IMR-90 (cell line): ENCODE results near the gene MAP2. TPM values are rescaled to one million over a fixed set of nuclear protein-coding genes. Genes with fewer than 3 reads are reported as not detected.

Experiments
- ATAC-seq: fragments of 200-7000 bp; cut with Tn5 transposase; 2 replicates; pipeline ENCODE4 v1.9.1; 2020; ENCODE audit warnings: low read depth, mild to moderate bottlenecking, moderate library complexity
- BruUV-seq: library from RNA; stranded (reverse); fragments of 400-500 nt; replicated peaks from 2 replicates; lab custom pipeline; 2021; lab: Mats Ljungman, UMichigan
- CTCF ChIA-PET: fragments of 300-600 bp; formaldehyde crosslinking; extraction: SDS; loops from one replicate; lab custom pipeline; 2021; ENCODE audit warnings: antibody characterized with exemption; lab: Yijun Ruan, JAX
- POLR2A ChIA-PET: fragments of 300-600 bp; sonication (Branson Sonifier 250); formaldehyde crosslinking; loops from one replicate; lab custom pipeline; 2022; ENCODE audit warnings: antibody characterized with exemption; ENCODE audit not compliant: unreplicated experiment; lab: Charles Lee
- DNase-seq: peaks from one replicate; pipeline ENCODE4 v3.0.0; 2013
- H2AFZ ChIP-seq: replicated peaks from 2 replicates; pipeline ENCODE3; 2013; ENCODE audit warnings: low read length, mild to moderate bottlenecking; ENCODE audit not compliant: poor library complexity
- H2AK5ac ChIP-seq: 2 replicates; pipeline ENCODE4 v1.6.1; 2013; ENCODE audit warnings: low read depth, low read length, inconsistent platforms
- H2AK9ac ChIP-seq: replicated peaks from 2 replicates; pipeline ENCODE3; 2013; ENCODE audit warnings: mild to moderate bottlenecking, low read depth, low read length, moderate library complexity; ENCODE audit not compliant: poor library complexity
- H2BK120ac ChIP-seq: 2 replicates; pipeline ENCODE4 v1.6.1; 2013; ENCODE audit warnings: low read depth, low read length, inconsistent platforms
- H2BK15ac ChIP-seq: 3 replicates; pipeline ENCODE4 v1.6.1; 2013; ENCODE audit warnings: low read depth, low read length, inconsistent platforms
- H2BK20ac ChIP-seq: 2 replicates; pipeline ENCODE4 v1.6.1; 2013; ENCODE audit warnings: low read depth, mild to moderate bottlenecking, inconsistent platforms, low read length, moderate library complexity
- H2BK5ac ChIP-seq: 2 replicates; pipeline ENCODE4 v1.6.1; 2013; ENCODE audit warnings: mild to moderate bottlenecking, low read depth, low read length, inconsistent platforms; ENCODE audit not compliant: poor library complexity, severe bottlenecking
- H3K14ac ChIP-seq: replicated peaks from 2 replicates; pipeline ENCODE4 v1.6.1; 2013; ENCODE audit warnings: low read depth, low read length, inconsistent platforms
- H3K18ac ChIP-seq: 2 replicates; pipeline ENCODE4 v1.6.1; 2013; ENCODE audit warnings: low read depth, low read length, control low read depth
- H3K23ac ChIP-seq: 2 replicates; pipeline ENCODE4 v1.6.1; 2013; ENCODE audit warnings: low read depth, low read length, inconsistent platforms
- H3K27ac ChIP-seq: 2 replicates; pipeline ENCODE4 v1.5.1; 2013; ENCODE audit warnings: mild to moderate bottlenecking, control low read depth, low read length; ENCODE audit not compliant: insufficient read depth
- H3K27me3 ChIP-seq: 2 replicates; pipeline ENCODE4 v1.6.1; 2013; ENCODE audit warnings: low read length; ENCODE audit not compliant: control insufficient read depth, insufficient read depth
- H3K36me3 ChIP-seq: 2 replicates; pipeline ENCODE4 v1.6.1; 2013; ENCODE audit warnings: low read length, mixed read lengths; ENCODE audit not compliant: control insufficient read depth, insufficient read depth
- H3K4ac ChIP-seq: 2 replicates; pipeline ENCODE4 v1.6.1; 2013; ENCODE audit warnings: low read depth, low read length, inconsistent platforms
- H3K4me1 ChIP-seq: 2 replicates; pipeline ENCODE4 v1.6.1; 2013; ENCODE audit warnings: low read length, mixed read lengths; ENCODE audit not compliant: control insufficient read depth, insufficient read depth
- H3K4me2 ChIP-seq: 2 replicates; pipeline ENCODE4 v1.6.1; 2013; ENCODE audit warnings: low read depth, mild to moderate bottlenecking, control low read depth, low read length, moderate library complexity
- H3K4me3 ChIP-seq: 2 replicates; pipeline ENCODE4 v1.5.1; 2013; ENCODE audit warnings: low read depth, mild to moderate bottlenecking, control low read depth, low read length, moderate library complexity; ENCODE audit not compliant: insufficient read depth
- H3K56ac ChIP-seq: 2 replicates; pipeline ENCODE4 v1.6.1; 2013; ENCODE audit warnings: low read length, inconsistent platforms; ENCODE audit not compliant: insufficient read depth; ENCODE audit errors: extremely low read depth
- H3K79me1 ChIP-seq, 2 experiments: 2 replicates each; pipeline ENCODE4 v1.6.1; 2013; ENCODE audit warnings: low read length in 2 of 2, inconsistent platforms in 1 of 2, low read depth in 1 of 2
- H3K9ac ChIP-seq: 2 replicates; pipeline ENCODE4 v1.6.1; 2013; ENCODE audit warnings: low read depth, low read length, control low read depth
- H3K9me1 ChIP-seq: 2 replicates; pipeline ENCODE4 v1.6.1; 2013; ENCODE audit warnings: low read length, inconsistent platforms; ENCODE audit not compliant: insufficient read depth
- H3K9me3 ChIP-seq: 2 replicates; pipeline ENCODE4 v1.6.1; 2013; ENCODE audit warnings: low read length; ENCODE audit not compliant: control insufficient read depth, insufficient read depth
- H4K20me1 ChIP-seq: 2 replicates; pipeline ENCODE4 v1.6.1; 2013; ENCODE audit warnings: low read length, inconsistent platforms; ENCODE audit not compliant: insufficient read depth
- H4K5ac ChIP-seq: 2 replicates; pipeline ENCODE4 v1.6.1; 2013; ENCODE audit warnings: mild to moderate bottlenecking, low read depth, low read length, control low read depth
- H4K8ac ChIP-seq, 2 experiments: 2 replicates each; pipeline ENCODE4 v1.6.1; 2013; ENCODE audit warnings: low read depth in 2 of 2, low read length in 2 of 2, control low read depth in 1 of 2, inconsistent platforms in 1 of 2
- H4K91ac ChIP-seq: 2 replicates; pipeline ENCODE4 v1.6.1; 2013; ENCODE audit warnings: low read depth, low read length, inconsistent platforms; ENCODE audit not compliant: insufficient read depth
- CEBPB ChIP-seq: IDR thresholded peaks from 2 replicates; pipeline ENCODE4 v1.6.1; 2012; ENCODE audit warnings: low read depth, low read length, improper control_type of control experiment
- MAFK ChIP-seq: IDR thresholded peaks from 2 replicates; pipeline ENCODE4 v1.6.1; 2012; ENCODE audit warnings: low read depth, low read length, improper control_type of control experiment
- POLR2A ChIP-seq: IDR thresholded peaks from 2 replicates; pipeline ENCODE4 v1.6.1; 2012; ENCODE audit warnings: mild to moderate bottlenecking, low read depth, low read length
- dilution Hi-C: fragments of 300-500 bp; cut with HindIII; formaldehyde crosslinking; loops from one replicate; pipeline ENCODE4 v1.14.3; 2018; ENCODE audit warnings: low sequenced_read_pairs; ENCODE audit not compliant: unreplicated experiment
- in situ Hi-C: fragments of 300-500 bp; cut with MboI; formaldehyde crosslinking; loops from 3 replicates; pipeline ENCODE4 v1.14.3; 2019; ENCODE audit warnings: low sequenced_read_pairs, inconsistent platforms, mixed read lengths
- intact Hi-C: fragments of 100-400 bp; cut with micrococcal nuclease; formaldehyde crosslinking; loops from 2 replicates; pipeline ENCODE4 v1.10.0; 2022
- polyA plus RNA-seq, 3 experiments: library from polyadenylated mRNA; depleted of rRNA; stranded (reverse); fragments of >200 nt; gene quantifications; 2 replicates each; pipeline ENCODE4 v1.2.3, GENCODE V29; 2012; ENCODE audit warnings: low replicate concordance in 1 of 3
- total RNA-seq: library from RNA; depleted of rRNA; stranded (reverse); fragments of >200 nt; gene quantifications from 2 replicates; pipeline ENCODE4 v1.2.3, GENCODE V29; 2012
- TF ChIP-seq, protein P1 (sequence below): conservative IDR thresholded peaks from 2 replicates; pipeline ENCODE4 v1.5.1; 2012; ENCODE audit warnings: mild to moderate bottlenecking, low read depth, low read length, improper control_type of control experiment

MAP2 gene
- total and polyA plus RNA-seq, 2 of the 4 experiments (the other 2 are of a cell fraction), result 0.29 to 0.36 TPM

GRCh38 chr2:209395652-209396051 lies 28.2 kb upstream of the MAP2 start:
- H2BK120ac ChIP-seq, result no peak overlapping the region
- intact Hi-C loops (no loop called here), dilution Hi-C loops (no loop called here), in situ Hi-C loops (no loop called here)
- H4K91ac ChIP-seq, result no peak overlapping the region
- H4K20me1 ChIP-seq, result no peaks in the 10 kb centered on the region
- H2BK5ac ChIP-seq, result no peak overlapping the region
- H3K36me3 ChIP-seq, result no peaks in the 10 kb centered on the region
- no peak overlapping the region for H2AK5ac ChIP-seq
- H3K79me1 ChIP-seq, result no peaks in the 10 kb centered on the region
- no peak overlapping the region for H3K9ac ChIP-seq
- BruUV-seq, result no TSS peak
- no peak overlapping the region for H3K14ac ChIP-seq
- H4K8ac ChIP-seq, result no peak overlapping the region
- H3K9me3 ChIP-seq, result no peaks in the 10 kb centered on the region
- DNase-seq (no peak), ATAC-seq (no peak)
- no peak overlapping the region for H3K27ac ChIP-seq
- H3K27me3 ChIP-seq, result no peaks in the 10 kb centered on the region
- H3K4ac ChIP-seq, result no peak overlapping the region
- no peak overlapping the region for H4K5ac ChIP-seq
- H3K4me1 ChIP-seq, result no peaks in the 10 kb centered on the region
- H3K4me2 ChIP-seq, result no peak overlapping the region
- CTCF ChIA-PET, result no interaction called here
- H2BK15ac ChIP-seq, result no peak overlapping the region
- no peak overlapping the region for H2BK20ac ChIP-seq
- H2AK9ac ChIP-seq, result no peak overlapping the region
- H2AFZ ChIP-seq, result no peak overlapping the region
- TF ChIP-seq POLR2A (no peak), MAFK (no peak), CEBPB (no peak)
- TF ChIP-seq, protein P1, sequence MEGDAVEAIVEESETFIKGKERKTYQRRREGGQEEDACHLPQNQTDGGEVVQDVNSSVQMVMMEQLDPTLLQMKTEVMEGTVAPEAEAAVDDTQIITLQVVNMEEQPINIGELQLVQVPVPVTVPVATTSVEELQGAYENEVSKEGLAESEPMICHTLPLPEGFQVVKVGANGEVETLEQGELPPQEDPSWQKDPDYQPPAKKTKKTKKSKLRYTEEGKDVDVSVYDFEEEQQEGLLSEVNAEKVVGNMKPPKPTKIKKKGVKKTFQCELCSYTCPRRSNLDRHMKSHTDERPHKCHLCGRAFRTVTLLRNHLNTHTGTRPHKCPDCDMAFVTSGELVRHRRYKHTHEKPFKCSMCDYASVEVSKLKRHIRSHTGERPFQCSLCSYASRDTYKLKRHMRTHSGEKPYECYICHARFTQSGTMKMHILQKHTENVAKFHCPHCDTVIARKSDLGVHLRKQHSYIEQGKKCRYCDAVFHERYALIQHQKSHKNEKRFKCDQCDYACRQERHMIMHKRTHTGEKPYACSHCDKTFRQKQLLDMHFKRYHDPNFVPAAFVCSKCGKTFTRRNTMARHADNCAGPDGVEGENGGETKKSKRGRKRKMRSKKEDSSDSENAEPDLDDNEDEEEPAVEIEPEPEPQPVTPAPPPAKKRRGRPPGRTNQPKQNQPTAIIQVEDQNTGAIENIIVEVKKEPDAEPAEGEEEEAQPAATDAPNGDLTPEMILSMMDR, result no peak
- no peak overlapping the region for H3K23ac ChIP-seq
- POLR2A ChIA-PET, result no interaction called here
- H3K9me1 ChIP-seq, result no peaks in the 10 kb centered on the region
- no peak overlapping the region for H3K4me3 ChIP-seq
- no peak overlapping the region for H3K56ac ChIP-seq
- H3K18ac ChIP-seq, result no peak overlapping the region
